GM23248 (cell line): Measurements from ENCODE around the gene TMEM231. TPM values are rescaled to one million over a fixed set of nuclear protein-coding genes. Genes with fewer than 3 reads are reported as not detected.
"Not testable (repeated sequence)": the region's sequence is repeated elsewhere in the genome, so short reads cannot be mapped to it uniquely, and the experiment has no call there.

Experiments used
- DNase-seq: peaks from one replicate; pipeline ENCODE4 v3.0.0-alpha.2; 2015
- H2AFZ ChIP-seq: fragments of 200-600 bp; sonication (generic); 2 replicates; pipeline ENCODE4 v1.6.1; 2016; ENCODE audit warnings: antibody characterized with exemption
- H3F3A ChIP-seq: fragments of 200-600 bp; sonication (generic); 2 replicates; pipeline ENCODE4 v1.6.1; 2016; ENCODE audit warnings: mild to moderate bottlenecking, antibody characterized with exemption, mixed run types; ENCODE audit not compliant: insufficient read depth
- H3K27ac ChIP-seq: fragments of 200-600 bp; sonication (generic); 2 replicates; pipeline ENCODE4 v1.5.1; 2016; ENCODE audit warnings: mild to moderate bottlenecking
- H3K27me3 ChIP-seq: fragments of 200-600 bp; sonication (generic); replicated peaks from 2 replicates; pipeline ENCODE4 v1.6.1; 2016; ENCODE audit warnings: mild to moderate bottlenecking; ENCODE audit not compliant: insufficient read depth
- H3K36me3 ChIP-seq: fragments of 200-600 bp; sonication (generic); 2 replicates; pipeline ENCODE4 v1.6.1; 2016; ENCODE audit warnings: low read depth, mild to moderate bottlenecking
- H3K4me1 ChIP-seq: fragments of 200-600 bp; sonication (generic); 2 replicates; pipeline ENCODE4 v1.6.1; 2016; ENCODE audit warnings: mild to moderate bottlenecking; ENCODE audit not compliant: insufficient read depth
- H3K4me2 ChIP-seq: fragments of 200-600 bp; sonication (generic); one replicate; pipeline ENCODE4 v1.6.1; 2016; ENCODE audit warnings: mild to moderate bottlenecking; ENCODE audit not compliant: unreplicated experiment
- H3K4me3 ChIP-seq: fragments of 200-600 bp; sonication (generic); 2 replicates; pipeline ENCODE4 v1.5.1; 2016; ENCODE audit warnings: mild to moderate bottlenecking
- H3K79me2 ChIP-seq: fragments of 200-600 bp; sonication (generic); 2 replicates; pipeline ENCODE4 v1.6.1; 2016; ENCODE audit warnings: mild to moderate bottlenecking; ENCODE audit not compliant: insufficient read depth
- H3K9ac ChIP-seq: fragments of 200-600 bp; sonication (generic); 2 replicates; pipeline ENCODE4 v1.6.1; 2016; ENCODE audit warnings: mild to moderate bottlenecking
- H3K9me2 ChIP-seq: fragments of 200-600 bp; sonication (generic); 2 replicates; pipeline ENCODE4 v1.6.1; 2016; ENCODE audit warnings: mixed run types, mild to moderate bottlenecking, moderate library complexity; ENCODE audit not compliant: insufficient read depth
- H3K9me3 ChIP-seq: fragments of 200-600 bp; sonication (generic); one replicate; pipeline ENCODE4 v1.6.1; 2017; ENCODE audit warnings: low read depth
- H4K20me1 ChIP-seq: fragments of 200-600 bp; sonication (generic); 2 replicates; pipeline ENCODE4 v1.6.0; 2016; ENCODE audit not compliant: insufficient read depth
- EZH2 ChIP-seq: fragments of 200-600 bp; sonication (generic); IDR thresholded peaks from 2 replicates; pipeline ENCODE4 v1.6.1; 2018; ENCODE audit warnings: antibody characterized with exemption, mild to moderate bottlenecking; ENCODE audit not compliant: insufficient read depth, poor library complexity, severe bottlenecking
- EZH2phosphoT487 ChIP-seq: fragments of 200-600 bp; sonication (generic); IDR thresholded peaks from 2 replicates; pipeline ENCODE4 v1.6.1; 2018; ENCODE audit warnings: antibody characterized with exemption, moderate library complexity, mild to moderate bottlenecking, low read depth; ENCODE audit not compliant: insufficient read depth
- WGBS, 2 experiments: methylation state at CpG; one replicate each; pipeline ENCODE4 v1.1.6; 2015 to 2017; ENCODE audit warnings: low lambda C conversion rate in 2 of 2, low coverage in 1 of 2; ENCODE audit errors: missing lambda C conversion rate in 2 of 2; 5-methylcytosine and 5-hydroxymethylcytosine counted together
- in situ Hi-C: fragments of 300-500 bp; cut with MboI; formaldehyde crosslinking; loops from 2 replicates; pipeline ENCODE4 v1.15.0; 2020
- polyA plus RNA-seq: library from polyadenylated mRNA; unstranded; fragments of >200 nt; fragmentation: Nextera tagmentation; extraction: Ambion mirVana; gene quantifications from 2 replicates; pipeline ENCODE4 v1.2.1, GENCODE V29; 2016
- total RNA-seq: library from RNA; depleted of rRNA; stranded (reverse); fragments of >200 nt; shearing (Covaris generic); gene quantifications from 2 replicates; pipeline ENCODE4 v1.2.3, GENCODE V29; 2014

Gene TMEM231
- total and polyA plus RNA-seq, 2 experiments from 2014 or later, result 13.5 to 20.3 TPM

- in situ Hi-C loops, result no loop called here
- Histone ChIP-seq H3F3A (no peaks in the 10 kb centered on the region), H2AFZ (no peak overlapping the region), H3K36me3 (no peaks in the 10 kb centered on the region; the same call in 1 of the 2 replicates), H3K79me2 (no peaks in the 10 kb centered on the region), H3K9me2 (no peaks in the 10 kb centered on the region), H3K9me3 (no peaks in the 10 kb centered on the region), H4K20me1 (no peaks in the 10 kb centered on the region), H3K4me1 (no peaks in the 10 kb centered on the region), H3K9ac (no peak overlapping the region), H3K27me3 (no peaks in the 10 kb centered on the region), H3K4me3 (no peak overlapping the region), H3K27ac (no peak overlapping the region), H3K4me2 (no peak overlapping the region)
- TF ChIP-seq EZH2 (no peak), EZH2phosphoT487 (no peak)
- DNase-seq, result no peak
- 87 to 94% methylated on average over 7 of the region's 7 CpGs for WGBS, 2 experiments
These were observed 9.8 kb downstream of the TMEM231 start for GRCh38 chr16:75546293-75546692.

- DNase-seq, H3K4me2 ChIP-seq, H3K79me2 ChIP-seq, H2AFZ ChIP-seq, H3K36me3 ChIP-seq, H3K27ac ChIP-seq, H3K4me1 ChIP-seq, H3K9ac ChIP-seq, H3K27me3 ChIP-seq, H3F3A ChIP-seq, H4K20me1 ChIP-seq, H3K9me2 ChIP-seq, in situ Hi-C loops, H3K4me3 ChIP-seq, H3K9me3 ChIP-seq: not testable (repeated sequence)
- no CpG with 5 or more reads among the region's 1 CpG for WGBS, 2 experiments
These were observed 10.2 kb downstream of the TMEM231 start for GRCh38 chr16:75545879-75546278.

GRCh38 chr16:75542462-75542861 lies 13.6 kb downstream of the TMEM231 start:
- H3K4me2 ChIP-seq, H3K9ac ChIP-seq, H3K79me2 ChIP-seq, H3K4me1 ChIP-seq, H2AFZ ChIP-seq, H3K4me3 ChIP-seq, H3F3A ChIP-seq, H4K20me1 ChIP-seq, DNase-seq, H3K9me3 ChIP-seq, H3K27ac ChIP-seq, H3K9me2 ChIP-seq, H3K27me3 ChIP-seq, in situ Hi-C loops, H3K36me3 ChIP-seq: not testable (repeated sequence)
- 89 to 92% methylated on average over 8 of the region's 8 CpGs for WGBS, 2 experiments

GRCh38 chr16:75541236-75541635 lies 14.8 kb downstream of the TMEM231 start:
- Histone ChIP-seq H3K36me3 (no peaks in the 10 kb centered on the region; the same call in 1 of the 2 replicates), H3K4me1 (no peaks in the 10 kb centered on the region), H3K27me3 (no peaks in the 10 kb centered on the region), H3F3A (no peaks in the 10 kb centered on the region), H3K9me3 (no peaks in the 10 kb centered on the region), H3K9me2 (no peaks in the 10 kb centered on the region), H2AFZ (no peak overlapping the region), H4K20me1 (no peaks in the 10 kb centered on the region), H3K27ac (no peak overlapping the region), H3K4me3 (no peak overlapping the region), H3K4me2 (no peak overlapping the region), H3K9ac (no peak overlapping the region), H3K79me2 (no peaks in the 10 kb centered on the region)
- in situ Hi-C loops, result no loop called here
- no peak for DNase-seq
- TF ChIP-seq EZH2phosphoT487 (no peak), EZH2 (no peak)
- WGBS, 2 experiments, result 85% methylated on average over 5 of the region's 5 CpGs

GRCh38 chr16:75538882-75539565 lies 17.0 kb downstream of the TMEM231 start:
- H3K79me2 ChIP-seq, H3F3A ChIP-seq, H3K4me3 ChIP-seq, H3K36me3 ChIP-seq, H3K4me1 ChIP-seq, H4K20me1 ChIP-seq, H2AFZ ChIP-seq, H3K4me2 ChIP-seq, H3K27me3 ChIP-seq, H3K27ac ChIP-seq, DNase-seq, H3K9ac ChIP-seq, H3K9me3 ChIP-seq, in situ Hi-C loops, H3K9me2 ChIP-seq: not testable (repeated sequence)
- WGBS, 2 experiments, result 71 to 88% methylated on average over 8 of the region's 10 CpGs
